ENCODE data around the gene SLC16A3.
"Not testable (repeated sequence)": the region's sequence is repeated elsewhere in the genome, so short reads cannot be mapped to it uniquely, and the experiment has no call there.

Gene SLC16A3

GRCh38 chr17:82228842-82229697 lies at the start of gene SLC16A3:
Gene SLC16A3, plus strand, starts transcription at chr17:82229042. Its CDS starts 6,967 bp downstream, at chr17:82236009.
- no peak for DNase-seq

- DNase-seq, result no peak
Measured at GRCh38 chr17:82179412-82179811, 49.4 kb upstream of the SLC16A3 start.

GRCh38 chr17:82179946-82180475 lies 48.8 kb upstream of the SLC16A3 start:
- DNase-seq, result no peak

- DNase-seq, result no peak
Measured at GRCh38 chr17:82180776-82181528, 47.9 kb upstream of the SLC16A3 start.

- no peak for DNase-seq
Measured at GRCh38 chr17:82184761-82185160, 44.1 kb upstream of the SLC16A3 start.

GRCh38 chr17:82186221-82186620 lies 42.6 kb upstream of the SLC16A3 start:
- no peak for DNase-seq

GRCh38 chr17:82187500-82187899 lies 41.3 kb upstream of the SLC16A3 start:
- DNase-seq, result no peak

GRCh38 chr17:82188001-82188961 lies 40.6 kb upstream of the SLC16A3 start:
- DNase-seq, result no peak

- DNase-seq, result not testable (repeated sequence)
Measured at GRCh38 chr17:82193050-82193449, 35.8 kb upstream of the SLC16A3 start.

- DNase-seq, result no peak
Measured at GRCh38 chr17:82193520-82194220, 35.2 kb upstream of the SLC16A3 start.

- DNase-seq, result no peak
Measured at GRCh38 chr17:82194765-82195164, 34.1 kb upstream of the SLC16A3 start.

GRCh38 chr17:82195675-82196672 lies 32.9 kb upstream of the SLC16A3 start:
- DNase-seq, result no peak

GRCh38 chr17:82198092-82198491 lies 30.8 kb upstream of the SLC16A3 start:
- no peak for DNase-seq

GRCh38 chr17:82199496-82199895 lies 29.3 kb upstream of the SLC16A3 start:
- DNase-seq, result no peak

GRCh38 chr17:82200135-82200534 lies 28.7 kb upstream of the SLC16A3 start:
- DNase-seq, result no peak

GRCh38 chr17:82200743-82201497 lies 27.9 kb upstream of the SLC16A3 start:
- no peak for DNase-seq

GRCh38 chr17:82201498-82201910 lies 27.3 kb upstream of the SLC16A3 start:
- no peak for DNase-seq

- no peak for DNase-seq
Measured at GRCh38 chr17:82202981-82203380, 25.9 kb upstream of the SLC16A3 start.

- DNase-seq, result no peak
Measured at GRCh38 chr17:82203920-82204319, 24.9 kb upstream of the SLC16A3 start.
